Neural cell (in vitro differentiated cells): ENCODE results near the gene CFTR. TPM values are rescaled to one million over a fixed set of nuclear protein-coding genes. Genes with fewer than 3 reads are reported as not detected.

Experiments used
- H2AFZ ChIP-seq: fragments of 200-600, 300-800 bp; sonication (generic), shearing (Covaris generic); 2 replicates; pipeline ENCODE4 v1.6.0; 2014; ENCODE audit warnings: low read depth, mild to moderate bottlenecking, antibody characterized with exemption, low read length, moderate library complexity
- H3F3A ChIP-seq: fragments of 200-600 bp; shearing (Covaris generic); 2 replicates; pipeline ENCODE4 v1.6.1; 2016; ENCODE audit warnings: mild to moderate bottlenecking, moderate library complexity, mixed read lengths, antibody characterized with exemption, low read length; ENCODE audit not compliant: insufficient read depth, poor library complexity, severe bottlenecking
- H3K27ac ChIP-seq: fragments of 200-600, 300-800 bp; sonication (generic), shearing (Covaris generic); 2 replicates; pipeline ENCODE4 v1.5.1; 2014; ENCODE audit warnings: mild to moderate bottlenecking, low read length, moderate library complexity
- H3K27me3 ChIP-seq: fragments of 300-800, 200-600 bp; sonication (generic), shearing (Covaris generic); 2 replicates; pipeline ENCODE4 v1.6.0; 2014; ENCODE audit warnings: mild to moderate bottlenecking, low read depth, low read length, moderate library complexity; ENCODE audit not compliant: insufficient read depth
- H3K36me3 ChIP-seq: fragments of 300-800, 200-600 bp; sonication (generic), shearing (Covaris generic); 2 replicates; pipeline ENCODE4 v1.5.1; 2014; ENCODE audit warnings: mild to moderate bottlenecking, antibody characterized with exemption, low read length, moderate library complexity; ENCODE audit not compliant: insufficient read depth
- H3K4me2 ChIP-seq: fragments of 300-800, 200-600 bp; sonication (generic), shearing (Covaris generic); 2 replicates; pipeline ENCODE4 v1.6.0; 2014; ENCODE audit warnings: mild to moderate bottlenecking, low read length
- H3K4me3 ChIP-seq: fragments of 300-800, 200-600 bp; sonication (generic), shearing (Covaris generic); 2 replicates; pipeline ENCODE4 v1.5.1; 2014; ENCODE audit warnings: mild to moderate bottlenecking, low read length, moderate library complexity
- H3K79me2 ChIP-seq: fragments of 200-600 bp; shearing (Covaris generic); replicated peaks from 2 replicates; pipeline ENCODE4 v1.6.0; 2014; ENCODE audit warnings: mild to moderate bottlenecking, low read length, moderate library complexity; ENCODE audit not compliant: insufficient read depth
- H3K9ac ChIP-seq: fragments of 300-800, 200-600 bp; sonication (generic), shearing (Covaris generic); 2 replicates; pipeline ENCODE4 v1.6.1; 2016; ENCODE audit warnings: mild to moderate bottlenecking, low read length, mixed read lengths
- H3K9me2 ChIP-seq: fragments of 200-600 bp; shearing (Covaris generic); 2 replicates; pipeline ENCODE4 v1.6.1; 2016; ENCODE audit warnings: mild to moderate bottlenecking, low read length, mixed read lengths; ENCODE audit not compliant: insufficient read depth
- H3K9me3 ChIP-seq: fragments of 200-600, 300-800 bp; sonication (generic), shearing (Covaris generic); 2 replicates; pipeline ENCODE4 v1.6.1; 2016; ENCODE audit warnings: mild to moderate bottlenecking, mixed run types, low read length, moderate library complexity, mixed read lengths
- H4K20me1 ChIP-seq: fragments of 200-600 bp; shearing (Covaris generic); 2 replicates; pipeline ENCODE4 v1.6.1; 2016; ENCODE audit warnings: mild to moderate bottlenecking, mixed run types; ENCODE audit not compliant: insufficient read depth
- EP300 ChIP-seq: fragments of 450-650 bp; conservative IDR thresholded peaks from 2 replicates; pipeline ENCODE4 v1.6.1; 2014; ENCODE audit warnings: antibody characterized with exemption, mild to moderate bottlenecking, moderate library complexity; ENCODE audit not compliant: poor library complexity, severe bottlenecking
- EZH2 ChIP-seq: fragments of 200-600, 300-800 bp; shearing (Covaris generic), sonication (generic); IDR thresholded peaks from 2 replicates; pipeline ENCODE4 v1.6.1; 2014; ENCODE audit warnings: antibody characterized with exemption, low read length, borderline replicate concordance, mild to moderate bottlenecking; ENCODE audit not compliant: insufficient read depth, poor library complexity, severe bottlenecking
- MXI1 ChIP-seq: fragments of 450-650 bp; conservative IDR thresholded peaks from 2 replicates; pipeline ENCODE4 v1.6.1; 2014; ENCODE audit warnings: antibody characterized with exemption, mild to moderate bottlenecking; ENCODE audit not compliant: poor library complexity, severe bottlenecking
- POLR2AphosphoS5 ChIP-seq: IDR thresholded peaks from 2 replicates; pipeline ENCODE4 v1.6.1; 2012
- RAD21 ChIP-seq: fragments of 450-650 bp; conservative IDR thresholded peaks from 2 replicates; pipeline ENCODE4 v1.6.1; 2014; ENCODE audit warnings: antibody characterized with exemption, mild to moderate bottlenecking, moderate library complexity
- SMC3 ChIP-seq: fragments of 450-650 bp; conservative IDR thresholded peaks from 2 replicates; pipeline ENCODE4 v1.6.1; 2014; ENCODE audit warnings: antibody characterized with exemption, mild to moderate bottlenecking, moderate library complexity; ENCODE audit not compliant: poor library complexity
- TAF1 ChIP-seq: IDR thresholded peaks from 2 replicates; pipeline ENCODE4 v1.6.1; 2012; ENCODE audit warnings: low read depth
- polyA plus RNA-seq: library from polyadenylated mRNA; depleted of rRNA; stranded (reverse); fragments of >200 nt; gene quantifications from 2 replicates; pipeline ENCODE4 v1.2.3, GENCODE V29; 2014
- TF ChIP-seq, protein P1 (sequence below): IDR thresholded peaks from 2 replicates; pipeline ENCODE4 v1.6.1; 2012; ENCODE audit warnings: borderline replicate concordance
- TF ChIP-seq, protein P2 (sequence below): fragments of 450-650 bp; IDR thresholded peaks from 2 replicates; pipeline ENCODE4 v1.5.1; 2014; ENCODE audit warnings: antibody characterized with exemption, mild to moderate bottlenecking, moderate library complexity; ENCODE audit not compliant: poor library complexity, severe bottlenecking

Gene CFTR
- polyA plus RNA-seq, 1 donor from 2014 or later = not detected

DNA sequence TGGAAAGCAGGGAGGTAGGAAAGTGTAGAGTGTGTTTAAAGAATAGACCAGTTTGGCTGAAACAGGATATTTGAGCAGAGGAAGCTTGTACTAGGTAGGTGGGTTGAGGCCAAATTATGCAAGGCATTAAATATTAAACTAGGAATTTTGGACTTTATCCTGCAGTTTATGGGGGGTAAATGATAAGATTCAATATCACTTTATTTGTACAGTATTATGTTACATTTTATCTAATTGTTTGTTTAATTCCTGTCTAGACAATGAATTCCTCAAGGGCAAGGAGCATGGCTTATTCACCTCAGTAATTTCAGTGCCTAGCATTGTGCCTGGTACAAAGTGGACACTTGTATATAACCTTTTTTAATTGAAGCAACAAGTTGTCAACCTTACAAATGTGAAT is 125.9 kb downstream of the CFTR start:
- Histone ChIP-seq H3K27me3 (no peaks in the 10 kb centered on the region), H3K79me2 (no peaks in the 10 kb centered on the region), H3K27ac (no peak overlapping the region)

DNA sequence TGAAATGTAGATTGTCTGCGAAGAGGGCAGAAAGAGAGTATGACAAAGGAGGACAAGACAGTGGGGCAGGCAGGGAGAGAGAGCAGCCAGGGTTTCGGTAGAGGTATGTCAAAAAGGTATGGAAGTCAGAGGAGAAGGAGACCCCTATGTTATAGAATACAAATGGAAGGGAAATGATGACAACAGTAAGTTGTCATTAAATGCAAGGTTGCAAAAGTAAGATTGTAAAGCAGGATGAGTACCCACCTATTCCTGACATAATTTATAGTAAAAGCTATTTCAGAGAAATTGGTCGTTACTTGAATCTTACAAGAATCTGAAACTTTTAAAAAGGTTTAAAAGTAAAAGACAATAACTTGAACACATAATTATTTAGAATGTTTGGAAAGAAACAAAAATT is 126.3 kb downstream of the CFTR start:
- H3F3A ChIP-seq = no peaks in the 10 kb centered on the region
- no peaks in the 10 kb centered on the region for H3K36me3 ChIP-seq
- no peak overlapping the region for H3K4me2 ChIP-seq
- TF ChIP-seq RAD21 (no peak), MXI1 (no peak), TAF1 (no peak)
- TF ChIP-seq, protein P1, sequence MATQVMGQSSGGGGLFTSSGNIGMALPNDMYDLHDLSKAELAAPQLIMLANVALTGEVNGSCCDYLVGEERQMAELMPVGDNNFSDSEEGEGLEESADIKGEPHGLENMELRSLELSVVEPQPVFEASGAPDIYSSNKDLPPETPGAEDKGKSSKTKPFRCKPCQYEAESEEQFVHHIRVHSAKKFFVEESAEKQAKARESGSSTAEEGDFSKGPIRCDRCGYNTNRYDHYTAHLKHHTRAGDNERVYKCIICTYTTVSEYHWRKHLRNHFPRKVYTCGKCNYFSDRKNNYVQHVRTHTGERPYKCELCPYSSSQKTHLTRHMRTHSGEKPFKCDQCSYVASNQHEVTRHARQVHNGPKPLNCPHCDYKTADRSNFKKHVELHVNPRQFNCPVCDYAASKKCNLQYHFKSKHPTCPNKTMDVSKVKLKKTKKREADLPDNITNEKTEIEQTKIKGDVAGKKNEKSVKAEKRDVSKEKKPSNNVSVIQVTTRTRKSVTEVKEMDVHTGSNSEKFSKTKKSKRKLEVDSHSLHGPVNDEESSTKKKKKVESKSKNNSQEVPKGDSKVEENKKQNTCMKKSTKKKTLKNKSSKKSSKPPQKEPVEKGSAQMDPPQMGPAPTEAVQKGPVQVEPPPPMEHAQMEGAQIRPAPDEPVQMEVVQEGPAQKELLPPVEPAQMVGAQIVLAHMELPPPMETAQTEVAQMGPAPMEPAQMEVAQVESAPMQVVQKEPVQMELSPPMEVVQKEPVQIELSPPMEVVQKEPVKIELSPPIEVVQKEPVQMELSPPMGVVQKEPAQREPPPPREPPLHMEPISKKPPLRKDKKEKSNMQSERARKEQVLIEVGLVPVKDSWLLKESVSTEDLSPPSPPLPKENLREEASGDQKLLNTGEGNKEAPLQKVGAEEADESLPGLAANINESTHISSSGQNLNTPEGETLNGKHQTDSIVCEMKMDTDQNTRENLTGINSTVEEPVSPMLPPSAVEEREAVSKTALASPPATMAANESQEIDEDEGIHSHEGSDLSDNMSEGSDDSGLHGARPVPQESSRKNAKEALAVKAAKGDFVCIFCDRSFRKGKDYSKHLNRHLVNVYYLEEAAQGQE = no peak
- no peak overlapping the region for H2AFZ ChIP-seq
- H3K27ac ChIP-seq = no peak overlapping the region
- H4K20me1 ChIP-seq = no peaks in the 10 kb centered on the region
- no peak overlapping the region for H3K4me3 ChIP-seq
- no peaks in the 10 kb centered on the region for H3K9me2 ChIP-seq
- no peak overlapping the region for H3K9ac ChIP-seq
- H3K9me3 ChIP-seq = no peaks in the 10 kb centered on the region
- no peaks in the 10 kb centered on the region for H3K27me3 ChIP-seq
- no peaks in the 10 kb centered on the region for H3K79me2 ChIP-seq

More for the DNA sequence above, 125.9 kb downstream of the CFTR start:
- H3K9ac ChIP-seq = no peak overlapping the region
- no peaks in the 10 kb centered on the region for H3K9me3 ChIP-seq
- no peak overlapping the region for H3K4me2 ChIP-seq
- H3F3A ChIP-seq = no peaks in the 10 kb centered on the region
- no peak overlapping the region for H2AFZ ChIP-seq
- no peak for TF ChIP-seq EZH2
- no peak for TF ChIP-seq RAD21
- TF ChIP-seq, protein P1 = no peak
- TF ChIP-seq POLR2AphosphoS5 = no peak
- TF ChIP-seq EP300 = no peak
- no peak for TF ChIP-seq TAF1
- no peak for TF ChIP-seq MXI1
- TF ChIP-seq SMC3 = no peak
- TF ChIP-seq, protein P2, sequence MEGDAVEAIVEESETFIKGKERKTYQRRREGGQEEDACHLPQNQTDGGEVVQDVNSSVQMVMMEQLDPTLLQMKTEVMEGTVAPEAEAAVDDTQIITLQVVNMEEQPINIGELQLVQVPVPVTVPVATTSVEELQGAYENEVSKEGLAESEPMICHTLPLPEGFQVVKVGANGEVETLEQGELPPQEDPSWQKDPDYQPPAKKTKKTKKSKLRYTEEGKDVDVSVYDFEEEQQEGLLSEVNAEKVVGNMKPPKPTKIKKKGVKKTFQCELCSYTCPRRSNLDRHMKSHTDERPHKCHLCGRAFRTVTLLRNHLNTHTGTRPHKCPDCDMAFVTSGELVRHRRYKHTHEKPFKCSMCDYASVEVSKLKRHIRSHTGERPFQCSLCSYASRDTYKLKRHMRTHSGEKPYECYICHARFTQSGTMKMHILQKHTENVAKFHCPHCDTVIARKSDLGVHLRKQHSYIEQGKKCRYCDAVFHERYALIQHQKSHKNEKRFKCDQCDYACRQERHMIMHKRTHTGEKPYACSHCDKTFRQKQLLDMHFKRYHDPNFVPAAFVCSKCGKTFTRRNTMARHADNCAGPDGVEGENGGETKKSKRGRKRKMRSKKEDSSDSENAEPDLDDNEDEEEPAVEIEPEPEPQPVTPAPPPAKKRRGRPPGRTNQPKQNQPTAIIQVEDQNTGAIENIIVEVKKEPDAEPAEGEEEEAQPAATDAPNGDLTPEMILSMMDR = no peak
- no peaks in the 10 kb centered on the region for H3K9me2 ChIP-seq
- H3K36me3 ChIP-seq = no peaks in the 10 kb centered on the region
- no peaks in the 10 kb centered on the region for H4K20me1 ChIP-seq
- no peak overlapping the region for H3K4me3 ChIP-seq
